ENCODE measurements around the gene COMT. TPM values are rescaled to one million over a fixed set of nuclear protein-coding genes. Genes with fewer than 3 reads are reported as not detected.

Gene COMT
- polyA plus RNA-seq, 12 donors = 54.0 to 93.5 (median 66.3) TPM; not detected in 1

Other genes with a start within 250 kb of the COMT start
- gene SEPTIN5, start 227.3 kb upstream of the COMT start, polyA plus RNA-seq (ENCODE audit: insufficient read length in 12 of 12) = 100 to 1,000 TPM in 8 of 12 donors, 10 to 100 TPM in 3, not detected in 1; 87.7 to 138 (median 115) TPM
- gene GP1BB, start 218.2 kb upstream of the COMT start, polyA plus RNA-seq (ENCODE audit: insufficient read length in 12 of 12) = 10 to 100 TPM in 6 of 12 donors, 1 to 10 TPM in 5, not detected in 1; 5.0 to 21.7 (median 11.9) TPM
- gene TBX1, start 181.0 kb upstream of the COMT start, polyA plus RNA-seq (ENCODE audit: insufficient read length in 12 of 12) = 10 to 100 TPM in 6 of 12 donors, 1 to 10 TPM in 5, not detected in 1; 2.9 to 21.4 (median 12.8) TPM
- 1 to 10 TPM in 10 of 12 donors, not detected in 2; 1.8 to 5.0 (median 3.3) TPM for gene GNB1L, start 86.9 kb upstream of the COMT start, polyA plus RNA-seq (ENCODE audit: insufficient read length in 12 of 12)
- 10 to 100 TPM in 10 of 12 donors, 1 to 10 TPM in 1, not detected in 1; 9.6 to 19.7 (median 12.1) TPM for gene RTL10, start 86.9 kb upstream of the COMT start, polyA plus RNA-seq (ENCODE audit: insufficient read length in 12 of 12)
- 10 to 100 TPM in 11 of 12 donors, not detected in 1; 12.0 to 24.1 (median 15.1) TPM for gene TXNRD2, start within 50 bp of the COMT start, polyA plus RNA-seq (ENCODE audit: insufficient read length in 12 of 12)
- 100 to 1,000 TPM in 5 of 12 donors, 10 to 100 TPM in 7; 40.2 to 703 (median 80.3) TPM for gene ARVCF, start 75.1 kb downstream of the COMT start, polyA plus RNA-seq (ENCODE audit: insufficient read length in 12 of 12)
- gene TANGO2, start 79.3 kb downstream of the COMT start, polyA plus RNA-seq (ENCODE audit: insufficient read length in 12 of 12) = 10 to 100 TPM in 3 of 12 donors, 1 to 10 TPM in 8, not detected in 1; 6.4 to 15.0 (median 9.1) TPM
- gene DGCR8, start 138.5 kb downstream of the COMT start, polyA plus RNA-seq (ENCODE audit: insufficient read length in 12 of 12) = 10 to 100 TPM in 11 of 12 donors, not detected in 1; 25.1 to 50.1 (median 36.7) TPM
- gene RANBP1, start 174.3 kb downstream of the COMT start, polyA plus RNA-seq (ENCODE audit: insufficient read length in 12 of 12) = 100 to 1,000 TPM in 7 of 12 donors, 10 to 100 TPM in 4, not detected in 1; 93.8 to 227 (median 107) TPM
- gene TRMT2A, start 175.5 kb downstream of the COMT start, polyA plus RNA-seq (ENCODE audit: insufficient read length in 12 of 12) = 10 to 100 TPM in 11 of 12 donors, not detected in 1; 30.0 to 61.2 (median 40.1) TPM
- gene ZDHHC8, start 190.0 kb downstream of the COMT start, polyA plus RNA-seq (ENCODE audit: insufficient read length in 12 of 12) = 10 to 100 TPM in 11 of 12 donors, not detected in 1; 31.6 to 62.1 (median 37.2) TPM
- gene CCDC188, start 209.3 kb downstream of the COMT start, polyA plus RNA-seq (ENCODE audit: insufficient read length in 12 of 12) = 1 to 10 TPM in 6 of 12 donors, under 1 TPM in 4, not detected in 2; 0.52 to 2.4 (median 1.2) TPM